HEK293T (cell line): ENCODE data around the gene CRTAC1.

Source experiments
- CTCF ChIA-PET: fragments of 350-600 bp; formaldehyde crosslinking; extraction: SDS; loops from one replicate; lab custom pipeline; 2021; ENCODE audit warnings: antibody characterized with exemption, inconsistent platforms; lab: Yijun Ruan, JAX
- POLR2A ChIA-PET: fragments of 350-600 bp; formaldehyde crosslinking; extraction: SDS; loops from one replicate; lab custom pipeline; 2020; ENCODE audit warnings: antibody characterized with exemption, inconsistent platforms; lab: Yijun Ruan, JAX
- DNase-seq: peaks from one replicate; pipeline ENCODE4 v3.0.0; 2012; ENCODE audit warnings: mixed read lengths; ENCODE audit errors: extremely low spot score
- ARNT ChIP-seq: fragments of 450-650 bp; IDR thresholded peaks from 2 replicates; pipeline ENCODE4 v1.6.1; 2017; ENCODE audit warnings: mild to moderate bottlenecking
- BHLHE40 ChIP-seq: fragments of 450-650 bp; IDR thresholded peaks from 2 replicates; pipeline ENCODE4 v1.6.1; 2016; ENCODE audit warnings: mild to moderate bottlenecking, moderate library complexity, borderline replicate concordance
- CTBP1 ChIP-seq: fragments of 450-650 bp; IDR thresholded peaks from 2 replicates; pipeline ENCODE4 v1.6.1; 2016; ENCODE audit warnings: borderline replicate concordance
- ELF4 ChIP-seq: fragments of 450-650 bp; IDR thresholded peaks from 2 replicates; pipeline ENCODE4 v1.6.1; 2017; ENCODE audit warnings: antibody characterized with exemption
- FOXA1 ChIP-seq: fragments of 450-650 bp; IDR thresholded peaks from 2 replicates; pipeline ENCODE4 v1.6.1; 2016; ENCODE audit warnings: mild to moderate bottlenecking
- FOXK2 ChIP-seq: fragments of 450-650 bp; IDR thresholded peaks from 2 replicates; pipeline ENCODE4 v1.6.1; 2016; ENCODE audit warnings: mild to moderate bottlenecking
- FOXM1 ChIP-seq: fragments of 450-650 bp; IDR thresholded peaks from 2 replicates; pipeline ENCODE4 v1.6.1; 2017; ENCODE audit warnings: mild to moderate bottlenecking, borderline replicate concordance
- HDGF ChIP-seq: fragments of 450-650 bp; IDR thresholded peaks from 2 replicates; pipeline ENCODE4 v1.6.1; 2017; ENCODE audit warnings: antibody characterized with exemption, borderline replicate concordance
- L3MBTL2 ChIP-seq: fragments of 450-650 bp; conservative IDR thresholded peaks from 2 replicates; pipeline ENCODE4 v1.6.1; 2016; ENCODE audit warnings: mild to moderate bottlenecking
- LEF1 ChIP-seq: fragments of 450-650 bp; IDR thresholded peaks from 2 replicates; pipeline ENCODE4 v1.6.1; 2017; ENCODE audit warnings: mild to moderate bottlenecking, borderline replicate concordance
- NFRKB ChIP-seq: fragments of 450-650 bp; IDR thresholded peaks from 2 replicates; pipeline ENCODE4 v1.6.1; 2016; ENCODE audit warnings: mild to moderate bottlenecking, moderate library complexity
- PKNOX1 ChIP-seq: fragments of 450-650 bp; IDR thresholded peaks from 2 replicates; pipeline ENCODE4 v1.6.1; 2016
- SP1 ChIP-seq: fragments of 450-650 bp; IDR thresholded peaks from 2 replicates; pipeline ENCODE4 v1.6.1; 2017
- SUZ12 ChIP-seq: fragments of 450-650 bp; IDR thresholded peaks from 2 replicates; pipeline ENCODE4 v1.6.1; 2016; ENCODE audit warnings: mild to moderate bottlenecking
- TARDBP ChIP-seq: fragments of 450-650 bp; IDR thresholded peaks from 2 replicates; pipeline ENCODE4 v1.6.1; 2016
- ZNF384 ChIP-seq: fragments of 450-650 bp; IDR thresholded peaks from 2 replicates; pipeline ENCODE4 v1.6.1; 2016

Gene CRTAC1

GRCh38 chr10:97974526-97975525 is 55.6 kb downstream of the CRTAC1 start:
- ChIA-PET CTCF (no interaction called here), POLR2A (no interaction called here)
- TF ChIP-seq ZNF384, result no peak
- TF ChIP-seq ELF4, result no peak
- TF ChIP-seq LEF1, result no peak
- TF ChIP-seq PKNOX1, result no peak
- no peak for TF ChIP-seq TARDBP
- TF ChIP-seq HDGF, result no peak
- no peak for TF ChIP-seq SP1
- TF ChIP-seq CTBP1, result no peak
- TF ChIP-seq NFRKB, result no peak
- TF ChIP-seq FOXA1, result no peak
- no peak for TF ChIP-seq FOXK2
- DNase-seq, result no peak

DNA sequence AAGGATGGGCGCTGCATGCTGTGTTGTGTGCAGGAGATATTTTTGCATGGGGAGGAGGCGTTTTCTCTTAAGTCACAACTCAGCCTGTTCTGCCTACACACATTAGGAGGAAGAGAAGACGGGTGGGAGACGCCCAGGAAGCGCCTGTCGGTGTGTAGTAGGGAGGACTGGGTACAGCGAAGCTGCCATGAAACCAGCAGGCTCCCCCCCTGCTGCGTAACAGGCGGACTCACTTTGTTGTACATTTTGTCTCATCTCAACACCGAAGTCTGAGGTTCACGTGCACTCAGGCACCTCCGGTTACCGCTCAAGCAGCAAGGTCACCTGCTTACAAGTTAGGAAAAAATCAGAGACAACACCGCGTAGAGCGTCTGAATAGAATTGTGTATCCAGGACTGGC is 56.3 kb downstream of the CRTAC1 start:
- ChIA-PET CTCF (no interaction called here), POLR2A (no interaction called here)
- no peak for DNase-seq
- TF ChIP-seq HDGF (no peak), BHLHE40 (no peak), L3MBTL2 (no peak), PKNOX1 (no peak), NFRKB (no peak), FOXA1 (no peak), FOXM1 (no peak), ZNF384 (no peak), SUZ12 (no peak), ARNT (no peak), ELF4 (no peak), CTBP1 (no peak), SP1 (no peak), LEF1 (no peak), TARDBP (no peak), FOXK2 (no peak)

GRCh38 chr10:97969538-97970079 is 60.8 kb downstream of the CRTAC1 start:
- ChIA-PET POLR2A (no interaction called here), CTCF (no interaction called here)
- DNase-seq, result no peak
- no peak for TF ChIP-seq SP1
- no peak for TF ChIP-seq ARNT
- TF ChIP-seq LEF1, result no peak

DNA sequence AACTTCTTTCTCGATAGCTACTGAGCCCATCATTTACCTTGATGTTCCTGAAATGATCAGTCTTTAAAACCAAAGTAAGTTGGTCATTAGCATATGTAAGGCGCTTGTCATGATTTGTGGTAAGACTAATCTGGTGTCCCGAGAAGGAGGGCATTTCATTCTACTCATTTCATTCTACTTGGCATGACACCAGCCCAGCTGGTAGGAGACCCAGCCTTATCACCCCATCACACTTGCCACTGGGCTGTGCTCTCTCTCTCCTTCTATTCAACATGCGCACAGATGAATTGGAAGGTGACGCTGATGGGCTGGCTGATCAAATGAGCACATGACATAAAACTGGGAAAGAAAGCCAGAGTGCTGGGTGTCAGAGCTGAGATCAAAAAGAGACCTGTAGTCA is 65.7 kb downstream of the CRTAC1 start:
- CTCF ChIA-PET, result no interaction called here
- DNase-seq, result no peak
- TF ChIP-seq ZNF384, result no peak
- no peak for TF ChIP-seq SUZ12
- TF ChIP-seq NFRKB, result no peak
- TF ChIP-seq SP1, result no peak
- no peak for TF ChIP-seq BHLHE40
- no peak for TF ChIP-seq PKNOX1
- TF ChIP-seq ELF4, result no peak
- POLR2A ChIA-PET, result no interaction called here

DNA sequence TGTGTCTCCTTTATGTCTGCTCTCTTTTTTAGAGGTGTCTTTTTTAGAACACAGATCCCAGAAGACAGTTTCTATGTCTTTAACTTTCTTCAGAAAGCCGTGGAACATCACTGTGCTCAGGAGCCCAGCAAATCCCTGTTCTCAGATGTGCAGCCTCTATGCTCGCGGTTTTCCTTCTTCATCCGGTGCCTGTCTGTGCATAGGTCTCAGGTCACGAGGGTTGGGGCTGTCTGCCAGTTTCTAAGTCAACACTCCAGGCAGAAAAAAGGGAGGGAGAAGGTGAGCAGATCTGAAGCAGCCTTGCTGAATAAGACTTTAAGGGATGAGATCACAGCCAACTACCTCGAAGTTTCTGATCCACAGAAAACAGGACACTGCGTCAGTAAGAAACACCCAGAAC is 68.5 kb downstream of the CRTAC1 start:
- TF ChIP-seq CTBP1, result no peak
- no peak for TF ChIP-seq TARDBP
- TF ChIP-seq NFRKB, result no peak
- no peak for TF ChIP-seq BHLHE40
- TF ChIP-seq LEF1, result no peak
- CTCF ChIA-PET, result no interaction called here
- POLR2A ChIA-PET, result no interaction called here
- no peak for DNase-seq

- no peak for TF ChIP-seq TARDBP
- no peak for TF ChIP-seq NFRKB
- no peak for TF ChIP-seq PKNOX1
- no peak for TF ChIP-seq L3MBTL2
- TF ChIP-seq HDGF, result no peak
- TF ChIP-seq BHLHE40, result no peak
- no peak for TF ChIP-seq CTBP1
- TF ChIP-seq SP1, result no peak
- TF ChIP-seq SUZ12, result no peak
- TF ChIP-seq ELF4, result no peak
- no peak for TF ChIP-seq FOXK2
- TF ChIP-seq LEF1, result no peak
- TF ChIP-seq FOXA1, result no peak
- TF ChIP-seq ZNF384, result no peak
- TF ChIP-seq FOXM1, result no peak
- TF ChIP-seq ARNT, result no peak
- DNase-seq, result no peak
- ChIA-PET POLR2A (no interaction called here), CTCF (no interaction called here)
These were observed 70.0 kb downstream of the CRTAC1 start for GRCh38 chr10:97960269-97961056.
